ENCODE results near the gene R3HDM4. TPM values are rescaled to one million over a fixed set of nuclear protein-coding genes. Genes with fewer than 3 reads are reported as not detected.

R3HDM4 gene
- total and polyA plus RNA-seq, 4 donors: 14.1 to 72.4 (median 20.2) TPM

DNA sequence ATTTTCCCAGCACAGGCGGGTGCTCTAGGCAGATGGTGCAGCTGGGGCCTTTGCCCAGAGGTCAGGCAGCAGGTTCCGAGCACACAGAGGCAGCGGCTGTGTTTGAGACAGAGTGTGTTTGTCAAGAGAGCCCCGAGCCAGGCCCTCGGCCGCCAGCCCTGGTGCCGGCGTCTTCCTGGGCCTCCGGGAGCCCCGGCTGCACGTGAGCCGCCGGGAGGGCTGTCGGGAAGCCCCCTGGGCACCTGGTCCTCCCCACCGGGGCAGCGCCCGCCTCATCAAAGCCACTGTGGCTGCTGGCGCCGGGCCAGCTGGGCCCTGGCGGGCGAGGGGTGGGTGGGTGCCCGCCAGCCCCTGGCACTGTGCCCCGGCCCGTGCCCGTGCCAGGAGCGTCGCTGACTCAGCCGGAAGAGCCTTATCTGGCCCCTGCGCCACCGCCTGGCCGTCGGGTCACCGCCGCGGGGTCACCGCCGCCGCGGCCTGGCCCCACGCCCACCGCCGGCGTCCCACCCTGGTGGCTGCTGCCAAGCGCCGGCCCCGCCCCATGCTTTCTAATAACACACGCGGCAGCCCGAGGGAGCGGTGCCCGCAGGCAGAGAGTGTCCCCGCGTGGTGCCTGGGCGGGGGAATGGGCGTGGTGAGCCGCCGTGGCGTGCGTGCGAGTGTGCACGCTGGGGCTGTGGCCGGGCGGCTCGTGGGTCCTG, 27.7 kb upstream of the R3HDM4 start (continued):
- TF ChIP-seq REST (IDR thresholded peaks at IDR 0.05): no peak
- peak; percentile 67 to 69 for TF ChIP-seq RXRA (IDR thresholded peaks at IDR 0.05)

GRCh38 chr19:939922-940321, 26.9 kb upstream of the R3HDM4 start:
- Histone ChIP-seq H3K27me3 (ENCODE audit: control insufficient read depth in 4 of 4, insufficient read depth in 4 of 4, low read length in 3 of 4) (no peaks in the 10 kb centered on the region), H3K9ac (ENCODE audit: low read depth in 1 of 2, low read length in 2 of 2) (no peak overlapping the region), H3K27ac (ENCODE audit: low read depth in 1 of 2, low read length in 2 of 2) (peak overlapping the region; percentile 77 to 89), H3K9me3 (ENCODE audit: control insufficient read depth in 4 of 4, low read length in 3 of 4) (no peaks in the 10 kb centered on the region), H3K4me1 (ENCODE audit: control insufficient read depth in 4 of 4, insufficient read depth in 4 of 4, low read length in 3 of 4) (peaks cover 24 to 39% (median 30%) of the 10 kb centered on the region in 4 donors), H3K4me3 (ENCODE audit: low read depth in 1 of 3, low read length in 3 of 3) (no peak overlapping the region), H3K36me3 (ENCODE audit: control insufficient read depth in 4 of 4, insufficient read depth in 3 of 4, low read depth in 1 of 4, low read length in 3 of 4) (no peaks in the 10 kb centered on the region)
- 98% methylated on average over 7 of the region's 7 CpGs for WGBS
- no peak for DNase-seq (ENCODE audit: low spot score)
- TF ChIP-seq FOXA1 (IDR thresholded peaks at IDR 0.05): no peak

GRCh38 chr19:939439-939838, 26.4 kb upstream of the R3HDM4 start:
- no peaks in the 10 kb centered on the region for H3K9me3 ChIP-seq (ENCODE audit: control insufficient read depth in 4 of 4, low read length in 3 of 4)
- H3K9ac ChIP-seq (ENCODE audit: low read depth in 1 of 2, low read length in 2 of 2): no peak overlapping the region
- no peak for DNase-seq (ENCODE audit: low spot score)
- WGBS: 90% methylated on average over 22 of the region's 22 CpGs
- peaks cover 26 to 44% (median 34%) of the 10 kb centered on the region in 4 donors for H3K4me1 ChIP-seq (ENCODE audit: control insufficient read depth in 4 of 4, insufficient read depth in 4 of 4, low read length in 3 of 4)
- H3K27ac ChIP-seq (ENCODE audit: low read depth in 1 of 2, low read length in 2 of 2): no peak overlapping the region
- no peak for TF ChIP-seq GABPA (IDR thresholded peaks at IDR 0.05 in 1 of 2, conservative IDR thresholded peaks at IDR 0.05 in 1 of 2)
- TF ChIP-seq FOXA1 (IDR thresholded peaks at IDR 0.05): no peak
- no peak for TF ChIP-seq JUND (IDR thresholded peaks at IDR 0.05)
- no peak for TF ChIP-seq FOXA2 (IDR thresholded peaks at IDR 0.05)
- TF ChIP-seq, protein P1, sequence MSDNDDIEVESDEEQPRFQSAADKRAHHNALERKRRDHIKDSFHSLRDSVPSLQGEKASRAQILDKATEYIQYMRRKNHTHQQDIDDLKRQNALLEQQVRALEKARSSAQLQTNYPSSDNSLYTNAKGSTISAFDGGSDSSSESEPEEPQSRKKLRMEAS (IDR thresholded peaks at IDR 0.05): no peak
- no peak for TF ChIP-seq RAD21 (IDR thresholded peaks at IDR 0.05)
- TF ChIP-seq NR2F2 (IDR thresholded peaks at IDR 0.05): no peak
- no peak for TF ChIP-seq ZBTB33 (IDR thresholded peaks at IDR 0.05)
- TF ChIP-seq TAF1 (conservative IDR thresholded peaks at IDR 0.05): no peak
- no peak for TF ChIP-seq HNF4G (IDR thresholded peaks at IDR 0.05)
- no peaks in the 10 kb centered on the region for H3K27me3 ChIP-seq (ENCODE audit: control insufficient read depth in 4 of 4, insufficient read depth in 4 of 4, low read length in 3 of 4)
- no peak overlapping the region for H3K4me3 ChIP-seq (ENCODE audit: low read depth in 1 of 3, low read length in 3 of 3)
- H3K36me3 ChIP-seq (ENCODE audit: control insufficient read depth in 4 of 4, insufficient read depth in 3 of 4, low read depth in 1 of 4, low read length in 3 of 4): no peaks in the 10 kb centered on the region

Data from liver (tissue), 9 donors.